ENCODE results near the gene TANGO2.
"Not testable (repeated sequence)": the region's sequence is repeated elsewhere in the genome, so short reads cannot be mapped to it uniquely, and the experiment has no call there.

The TANGO2 gene

GRCh38 chr22:20057596-20058268, 36.8 kb downstream of the TANGO2 start:
- Mint-ChIP-seq H3K4me1 (peaks cover 12% of the 10 kb centered on the region), H3K9me3 (no peaks in the 10 kb centered on the region), H3K27me3 (no peaks in the 10 kb centered on the region), H3K4me3 (no peak overlapping the region), H3K36me3 (ENCODE audit: low read depth) (peaks cover 2% of the 10 kb centered on the region), H3K27ac (no peak overlapping the region)
- DNase-seq (no peak), ATAC-seq (no peak)

DNA sequence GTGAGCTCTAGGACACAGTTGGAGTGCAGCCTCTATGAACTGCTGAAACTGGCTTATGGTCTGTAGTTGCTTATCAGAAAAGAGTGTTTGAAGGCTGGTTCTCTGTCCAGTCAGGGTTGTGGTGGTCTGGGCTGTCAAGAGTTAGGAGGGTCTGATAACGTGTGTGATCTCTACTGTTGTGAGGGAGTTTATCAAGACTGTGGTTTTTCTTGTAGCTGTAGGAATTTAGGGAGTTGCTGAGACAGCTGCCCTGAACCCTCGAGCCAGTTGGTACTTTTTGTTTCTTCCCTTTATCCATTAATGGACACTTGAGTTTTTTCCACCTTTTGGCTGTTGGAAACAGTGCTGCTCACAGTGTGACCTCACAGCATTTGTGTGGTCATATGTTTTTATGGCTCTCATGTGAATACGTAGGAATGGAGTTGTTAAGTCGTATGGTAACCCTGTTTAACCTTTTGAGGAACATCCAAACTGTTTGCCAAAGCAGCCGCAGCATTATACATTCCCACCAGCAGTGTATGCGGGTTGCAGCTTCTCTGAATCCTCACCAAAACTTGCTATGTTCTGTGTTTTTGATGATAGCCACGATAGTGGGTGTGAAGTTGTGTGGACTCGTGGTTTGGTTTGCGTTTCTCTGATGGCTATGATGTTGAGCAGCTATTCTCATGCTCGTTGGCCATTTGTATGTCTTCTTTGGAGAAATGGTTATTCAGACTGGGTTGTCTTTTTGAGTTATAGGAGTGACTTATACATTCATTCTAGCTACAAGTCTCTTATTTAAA, 38.3 kb downstream of the TANGO2 start:
- Mint-ChIP-seq H3K27me3 (no peaks in the 10 kb centered on the region), H3K27ac (no peak overlapping the region), H3K9me3 (no peaks in the 10 kb centered on the region), H3K4me1 (peaks cover 13% of the 10 kb centered on the region), H3K4me3 (no peak overlapping the region), H3K36me3 (ENCODE audit: low read depth) (no peaks in the 10 kb centered on the region)
- DNase-seq (no peak), ATAC-seq (no peak)

DNA sequence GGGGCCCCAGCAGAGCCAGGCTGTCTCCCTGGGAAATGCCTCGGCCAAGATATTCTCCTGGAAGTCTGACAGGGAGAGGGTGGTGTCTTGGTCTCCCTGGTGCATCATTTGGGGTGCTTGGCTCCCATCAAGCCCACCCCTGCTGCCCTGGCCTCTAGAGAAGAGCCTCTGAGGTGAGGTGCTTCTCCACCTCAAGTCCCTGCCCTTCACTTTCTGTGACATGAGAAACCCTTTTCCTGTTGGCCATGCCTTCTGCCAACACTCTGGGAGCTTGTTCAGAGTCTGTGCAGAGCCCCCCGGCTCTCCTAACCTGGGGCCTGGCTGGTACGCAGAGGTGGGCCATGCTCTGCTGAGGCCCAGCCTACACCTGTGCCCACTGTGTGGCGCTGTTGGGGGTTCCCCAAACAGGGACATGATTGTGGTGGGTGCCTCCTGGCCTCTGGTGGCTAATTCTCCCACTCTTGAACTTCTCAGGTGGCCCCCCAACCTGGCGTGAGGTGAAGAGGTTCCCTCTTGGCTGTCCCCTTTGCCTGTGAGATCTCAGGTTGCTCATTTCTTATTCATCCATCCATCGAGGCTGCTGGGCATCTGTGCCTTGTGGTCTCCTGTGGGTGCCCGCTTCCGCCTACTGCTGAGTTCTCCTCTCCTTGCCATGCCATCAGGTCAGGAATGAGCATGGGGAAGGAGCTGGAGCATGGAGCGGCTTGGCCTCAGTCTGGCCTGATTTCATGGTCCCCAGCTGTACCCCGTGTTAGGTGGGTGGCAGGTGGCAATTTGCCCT, 40.0 kb downstream of the TANGO2 start:
- no peak overlapping the region for H3K27ac Mint-ChIP-seq
- H3K36me3 Mint-ChIP-seq (ENCODE audit: low read depth), result no peaks in the 10 kb centered on the region
- no peaks in the 10 kb centered on the region for H3K27me3 Mint-ChIP-seq
- H3K4me3 Mint-ChIP-seq, result no peak overlapping the region
- ATAC-seq, result no peak
- H3K4me1 Mint-ChIP-seq, result peaks cover 13% of the 10 kb centered on the region
- no peaks in the 10 kb centered on the region for H3K9me3 Mint-ChIP-seq
- DNase-seq, result peak; percentile 24

GRCh38 chr22:20061481-20061861, 40.6 kb downstream of the TANGO2 start:
- Mint-ChIP-seq H3K9me3 (no peaks in the 10 kb centered on the region), H3K4me1 (peaks cover 13% of the 10 kb centered on the region), H3K27me3 (no peaks in the 10 kb centered on the region), H3K36me3 (ENCODE audit: low read depth) (no peaks in the 10 kb centered on the region), H3K4me3 (no peak overlapping the region), H3K27ac (no peak overlapping the region)
- ATAC-seq (no peak), DNase-seq (no peak)

- no peaks in the 10 kb centered on the region for H3K27me3 Mint-ChIP-seq
- H3K9me3 Mint-ChIP-seq, result no peaks in the 10 kb centered on the region
- no peak for ATAC-seq
- no peak overlapping the region for H3K27ac Mint-ChIP-seq
- peaks cover 13% of the 10 kb centered on the region for H3K4me1 Mint-ChIP-seq
- no peak overlapping the region for H3K4me3 Mint-ChIP-seq
- no peaks in the 10 kb centered on the region for H3K36me3 Mint-ChIP-seq (ENCODE audit: low read depth)
- DNase-seq, result no peak
Measured at GRCh38 chr22:20062043-20062765, 41.3 kb downstream of the TANGO2 start.

DNA sequence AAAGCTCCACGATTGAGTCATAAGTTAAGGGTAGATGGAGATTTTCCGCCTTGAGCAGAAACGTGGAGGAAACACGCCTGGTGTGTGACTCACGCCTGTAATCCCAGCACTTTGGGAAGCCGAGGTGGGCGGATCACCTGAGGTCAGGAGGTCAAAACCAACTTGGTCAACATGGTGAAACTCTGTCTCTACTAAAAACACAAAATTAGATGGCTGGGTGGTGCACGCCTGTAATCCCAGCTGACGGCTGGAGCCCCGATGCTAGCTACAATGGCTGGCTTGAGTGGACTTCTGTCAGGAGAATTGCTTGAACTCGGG, 41.8 kb downstream of the TANGO2 start:
- Mint-ChIP-seq H3K36me3 (ENCODE audit: low read depth) (no peaks in the 10 kb centered on the region), H3K4me3 (no peak overlapping the region), H3K9me3 (no peaks in the 10 kb centered on the region), H3K27ac (no peak overlapping the region), H3K27me3 (no peaks in the 10 kb centered on the region), H3K4me1 (peaks cover 13% of the 10 kb centered on the region)
- DNase-seq (no peak), ATAC-seq (no peak)

GRCh38 chr22:20063271-20064139, 42.6 kb downstream of the TANGO2 start:
- ATAC-seq (no peak), DNase-seq (no peak)
- Mint-ChIP-seq H3K4me3 (no peak overlapping the region), H3K9me3 (no peaks in the 10 kb centered on the region), H3K36me3 (ENCODE audit: low read depth) (no peaks in the 10 kb centered on the region), H3K27me3 (no peaks in the 10 kb centered on the region), H3K4me1 (peaks cover 13% of the 10 kb centered on the region), H3K27ac (no peak overlapping the region)

DNA sequence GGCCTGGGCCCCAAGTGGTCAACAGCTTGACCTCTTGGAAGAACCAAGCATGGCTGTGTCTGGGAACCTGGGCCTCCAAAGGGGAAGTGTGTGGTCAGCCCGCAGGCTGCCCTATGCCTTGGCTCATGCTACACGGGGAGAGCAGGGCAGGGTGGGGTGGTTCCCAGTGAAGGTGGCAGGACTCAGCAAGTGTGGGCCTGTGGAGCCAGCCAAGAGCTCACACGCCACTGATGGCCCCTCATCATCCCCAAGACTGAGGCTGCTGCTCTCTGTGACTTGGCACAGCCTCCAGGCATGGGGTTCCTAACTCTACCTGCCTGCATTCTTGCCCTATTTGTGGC, 43.2 kb downstream of the TANGO2 start:
- Mint-ChIP-seq H3K9me3 (no peaks in the 10 kb centered on the region), H3K27me3 (no peaks in the 10 kb centered on the region), H3K36me3 (ENCODE audit: low read depth) (no peaks in the 10 kb centered on the region), H3K4me1 (peaks cover 9% of the 10 kb centered on the region), H3K27ac (no peak overlapping the region), H3K4me3 (no peak overlapping the region)
- no peak for DNase-seq
- no peak for ATAC-seq

GRCh38 chr22:20064545-20065262, 43.8 kb downstream of the TANGO2 start:
- DNase-seq (no peak), ATAC-seq (no peak)
- peaks cover 5% of the 10 kb centered on the region for H3K4me1 Mint-ChIP-seq
- no peaks in the 10 kb centered on the region for H3K36me3 Mint-ChIP-seq (ENCODE audit: low read depth)
- no peaks in the 10 kb centered on the region for H3K9me3 Mint-ChIP-seq
- H3K4me3 Mint-ChIP-seq, result no peak overlapping the region
- no peak overlapping the region for H3K27ac Mint-ChIP-seq
- H3K27me3 Mint-ChIP-seq, result no peaks in the 10 kb centered on the region

GRCh38 chr22:20065896-20066616, 45.1 kb downstream of the TANGO2 start:
- peaks cover 5% of the 10 kb centered on the region for H3K4me1 Mint-ChIP-seq
- H3K27ac Mint-ChIP-seq, result no peak overlapping the region
- ATAC-seq (no peak), DNase-seq (no peak)
- no peaks in the 10 kb centered on the region for H3K36me3 Mint-ChIP-seq (ENCODE audit: low read depth)
- H3K27me3 Mint-ChIP-seq, result no peaks in the 10 kb centered on the region
- H3K9me3 Mint-ChIP-seq, result no peaks in the 10 kb centered on the region
- no peak overlapping the region for H3K4me3 Mint-ChIP-seq

- H3K4me3 Mint-ChIP-seq, result no peak overlapping the region
- no peaks in the 10 kb centered on the region for H3K27me3 Mint-ChIP-seq
- H3K36me3 Mint-ChIP-seq (ENCODE audit: low read depth), result no peaks in the 10 kb centered on the region
- ATAC-seq, result no peak
- H3K27ac Mint-ChIP-seq, result no peak overlapping the region
- no peaks in the 10 kb centered on the region for H3K9me3 Mint-ChIP-seq
- H3K4me1 Mint-ChIP-seq, result peaks cover 5% of the 10 kb centered on the region
- DNase-seq, result no peak
Measured at GRCh38 chr22:20066617-20067383, 45.9 kb downstream of the TANGO2 start.

GRCh38 chr22:20067384-20067682, 46.4 kb downstream of the TANGO2 start:
- H3K9me3 Mint-ChIP-seq; H3K27me3 Mint-ChIP-seq; H3K4me3 Mint-ChIP-seq; H3K4me1 Mint-ChIP-seq; H3K36me3 Mint-ChIP-seq (ENCODE audit: low read depth); DNase-seq; H3K27ac Mint-ChIP-seq; ATAC-seq: not testable (repeated sequence)

DNA sequence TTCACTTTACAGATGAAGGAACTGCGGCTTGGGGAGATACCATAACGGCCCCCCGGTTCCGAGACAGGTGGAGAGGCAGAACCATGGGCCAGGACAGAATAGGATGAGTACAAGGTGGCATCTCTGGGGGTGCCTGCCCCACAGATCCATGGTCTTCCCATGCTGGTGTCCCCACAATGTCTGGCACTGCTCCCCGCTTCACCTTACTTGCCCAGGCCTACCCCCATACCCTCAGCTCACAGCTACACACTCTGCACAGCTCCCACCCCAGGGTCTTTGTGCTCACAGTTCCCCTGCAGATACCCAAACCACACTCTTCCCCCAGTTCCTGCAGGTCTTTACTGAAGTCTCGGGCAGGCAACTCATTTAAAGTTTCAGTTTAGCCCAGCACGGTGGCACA, 47.7 kb downstream of the TANGO2 start:
- Mint-ChIP-seq H3K27ac (no peak overlapping the region), H3K9me3 (no peaks in the 10 kb centered on the region), H3K4me1 (no peaks in the 10 kb centered on the region), H3K27me3 (no peaks in the 10 kb centered on the region), H3K36me3 (ENCODE audit: low read depth) (no peaks in the 10 kb centered on the region), H3K4me3 (no peak overlapping the region)
- ATAC-seq (no peak), DNase-seq (no peak)

Measured in activated naive CD8-positive, alpha-beta T cell treated with anti-CD3 and anti-CD28 coated beads, Interleukin-2, amount 50 U/mL, for 24 hours (primary cell).